Measurements from ENCODE around the gene TMEM79. TPM values are rescaled to one million over a fixed set of nuclear protein-coding genes. Genes with fewer than 3 reads are reported as not detected.

TMEM79 gene
- total RNA-seq, 1 experiment from 2014 or later = 10.4 TPM

DNA sequence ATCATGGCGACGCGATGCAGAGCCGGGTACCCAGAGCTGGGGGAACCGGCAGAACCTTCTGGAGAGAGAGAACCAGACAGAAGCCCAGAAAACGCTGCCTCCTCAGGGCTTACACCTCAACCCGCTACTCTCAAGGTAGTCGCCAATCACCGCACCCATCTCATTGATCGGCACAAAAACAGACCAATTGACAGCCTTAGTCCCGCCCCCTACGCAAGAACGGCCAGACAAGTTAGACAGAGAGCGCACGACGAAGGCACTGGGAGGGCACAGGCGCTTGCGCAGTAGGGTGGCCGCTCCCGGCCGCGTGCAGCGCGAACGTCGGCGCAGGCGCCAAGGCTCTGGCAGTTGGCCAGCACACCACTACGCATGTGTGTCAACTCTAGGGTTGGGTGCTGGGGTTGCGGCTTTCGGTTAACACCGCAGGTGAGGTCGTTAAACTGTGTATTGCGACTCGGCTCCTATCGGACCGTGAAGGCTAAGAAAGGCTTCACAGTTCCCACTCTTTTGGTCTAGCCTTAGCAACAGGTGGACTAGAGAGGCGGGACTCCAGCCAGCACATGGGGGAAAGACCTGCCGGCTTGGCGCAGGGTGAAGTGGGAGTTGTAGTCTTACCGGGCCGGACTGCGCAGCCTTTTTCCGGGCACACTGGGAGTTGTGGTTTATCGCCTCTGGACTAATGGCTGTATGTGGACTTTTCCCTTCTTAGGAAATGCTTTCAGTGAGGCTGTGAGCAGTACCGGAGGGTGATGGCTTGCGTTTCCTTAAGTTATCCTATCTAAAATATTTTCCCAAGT is 54.3 kb downstream of the TMEM79 start, which contains the start of the genes CCT3 and TSACC:
TSS of gene CCT3 (minus strand) at position 113 of the 797 bp plus-strand sequence. CDS start at position 5, 108 bp downstream.
TSS of gene TSACC (plus strand) at position 347 of the 797 bp plus-strand sequence. CDS start 1,232 bp downstream, outside the sequence.
- peak within 1 kb of the TSS; percentile 85 for H2AFZ ChIP-seq
- peaks cover 37% of the 10 kb centered on the region; the same call in 1 of the 2 replicates for H3F3A ChIP-seq (ENCODE audit: insufficient read depth, low read depth)
- ChIA-PET POLR2A (ENCODE audit: unreplicated experiment) (interaction anchor here (1.2 kb wide), 1 partner anchor 119 kb away, joined by 4 read pairs; no protein-coding TSS in a partner anchor), CTCF (interaction anchor here (0.6 to 0.8 kb wide), 2 partner anchors 22 to 298 kb away, joined by 3 to 4 read pairs; no protein-coding TSS in a partner anchor)
- H3K27me3 ChIP-seq (ENCODE audit: insufficient read depth, low read depth) = no peaks in the 10 kb centered on the region
- DNase-seq = peak; percentile 97 to 99
- H3K4me3 ChIP-seq = peak within 1 kb of the TSS; percentile 100
- TF ChIP-seq, protein P1, sequence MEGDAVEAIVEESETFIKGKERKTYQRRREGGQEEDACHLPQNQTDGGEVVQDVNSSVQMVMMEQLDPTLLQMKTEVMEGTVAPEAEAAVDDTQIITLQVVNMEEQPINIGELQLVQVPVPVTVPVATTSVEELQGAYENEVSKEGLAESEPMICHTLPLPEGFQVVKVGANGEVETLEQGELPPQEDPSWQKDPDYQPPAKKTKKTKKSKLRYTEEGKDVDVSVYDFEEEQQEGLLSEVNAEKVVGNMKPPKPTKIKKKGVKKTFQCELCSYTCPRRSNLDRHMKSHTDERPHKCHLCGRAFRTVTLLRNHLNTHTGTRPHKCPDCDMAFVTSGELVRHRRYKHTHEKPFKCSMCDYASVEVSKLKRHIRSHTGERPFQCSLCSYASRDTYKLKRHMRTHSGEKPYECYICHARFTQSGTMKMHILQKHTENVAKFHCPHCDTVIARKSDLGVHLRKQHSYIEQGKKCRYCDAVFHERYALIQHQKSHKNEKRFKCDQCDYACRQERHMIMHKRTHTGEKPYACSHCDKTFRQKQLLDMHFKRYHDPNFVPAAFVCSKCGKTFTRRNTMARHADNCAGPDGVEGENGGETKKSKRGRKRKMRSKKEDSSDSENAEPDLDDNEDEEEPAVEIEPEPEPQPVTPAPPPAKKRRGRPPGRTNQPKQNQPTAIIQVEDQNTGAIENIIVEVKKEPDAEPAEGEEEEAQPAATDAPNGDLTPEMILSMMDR (conservative IDR thresholded peaks at IDR 0.05) = no peak; the same call in 1 of the 2 replicates
- TF ChIP-seq EZH2 (IDR thresholded peaks at IDR 0.05; ENCODE audit: low read depth) = no peak
- H3K4me2 ChIP-seq = peak within 1 kb of the TSS; percentile 97
- BruUV-seq (replicated peaks) = no TSS peak
- peaks cover 18% of the 10 kb centered on the region for H3K4me1 ChIP-seq (replicated peaks; ENCODE audit: insufficient read depth)
- H3K27ac ChIP-seq = peak within 1 kb of the TSS; percentile 63
- H3K79me2 ChIP-seq (ENCODE audit: low read depth) = peaks cover 45% of the 10 kb centered on the region
- no peaks in the 10 kb centered on the region for H3K9me3 ChIP-seq (ENCODE audit: insufficient read depth, low read depth)
- peaks cover 35% of the 10 kb centered on the region for H3K36me3 ChIP-seq (ENCODE audit: low read depth)
- H4K20me1 ChIP-seq (ENCODE audit: insufficient read depth) = peaks cover 34% of the 10 kb centered on the region
- H3K9me2 ChIP-seq (ENCODE audit: insufficient read depth) = no peaks in the 10 kb centered on the region
- intact Hi-C loops (cut with micrococcal nuclease; ENCODE audit: unreplicated experiment) = no loop called here

Other genes starting within 250 kb of the TMEM79 start
- 47.4 and 58.4 TPM in 2 replicates for gene UBQLN4, start 230.5 kb upstream of the TMEM79 start, total RNA-seq (2021)
- 76.8 and 117 TPM in 2 replicates for gene LAMTOR2, start 229.5 kb upstream of the TMEM79 start, total RNA-seq (2021)
- 129 and 194 TPM in 2 replicates for gene RAB25, start 223.2 kb upstream of the TMEM79 start, total RNA-seq (2021)
- 6.6 and 7.2 TPM in 2 replicates for gene MEX3A, start 201.9 kb upstream of the TMEM79 start, total RNA-seq (2021)
- 569 and 580 TPM in 2 replicates for gene LMNA, start 169.6 kb upstream of the TMEM79 start, total RNA-seq (2021)
- 16.2 and 19.1 TPM in 2 replicates for gene SEMA4A, start 130.7 kb upstream of the TMEM79 start, total RNA-seq (2021)
- gene SLC25A44, start 90.2 kb upstream of the TMEM79 start, total RNA-seq (2021) = 12.7 and 20.2 TPM in 2 replicates
- gene PMF1, start 71.3 kb upstream of the TMEM79 start, total RNA-seq (2021) = 46.0 and 50.2 TPM in 2 replicates
- 2.0 and 2.6 TPM in 2 replicates for gene BGLAP, start 42.1 kb upstream of the TMEM79 start, total RNA-seq (2021)
- 12.3 and 14.1 TPM in 2 replicates for gene PAQR6, start 36.3 kb upstream of the TMEM79 start, total RNA-seq (2021)
- gene SMG5, start 1.5 kb upstream of the TMEM79 start, total RNA-seq (2021) = 63.3 and 66.2 TPM in 2 replicates
- gene GLMP, start 11.4 kb downstream of the TMEM79 start, total RNA-seq (2021) = 27.8 and 29.2 TPM in 2 replicates
- not detected in 2 replicates for gene VHLL, start 15.0 kb downstream of the TMEM79 start, total RNA-seq (2021)
- 272 and 317 TPM in 2 replicates for gene CCT3, start 54.0 kb downstream of the TMEM79 start, total RNA-seq (2021)
- gene TSACC, start 54.2 kb downstream of the TMEM79 start, total RNA-seq (2021) = 0.75 and 1.3 TPM in 2 replicates
- 1.8 and 4.0 TPM in 2 replicates for gene RHBG, start 84.9 kb downstream of the TMEM79 start, total RNA-seq (2021)
- gene MEF2D, start 216.4 kb downstream of the TMEM79 start, total RNA-seq (2021) = 25.5 and 33.5 TPM in 2 replicates